Activated naive CD8-positive, alpha-beta T cell treated with anti-CD3 and anti-CD28 coated beads for 36 hours (primary cell): ENCODE measurements around the gene YIPF5. TPM values are rescaled to one million over a fixed set of nuclear protein-coding genes. Genes with fewer than 3 reads are reported as not detected.

Experiments used
- DNase-seq: peaks from one replicate; pipeline ENCODE4 v3.0.0; 2021
- H3K27ac Mint-ChIP-seq: one replicate; pipeline ENCODE4 v1.8.0; 2022; ENCODE audit warnings: mild to moderate bottlenecking, moderate library complexity, mixed read lengths
- H3K27me3 Mint-ChIP-seq: one replicate; pipeline ENCODE4 v1.8.0; 2022; ENCODE audit warnings: mild to moderate bottlenecking, mixed read lengths
- H3K36me3 Mint-ChIP-seq: one replicate; pipeline ENCODE4 v1.8.0; 2021; ENCODE audit warnings: mild to moderate bottlenecking, mixed read lengths
- H3K4me1 Mint-ChIP-seq: one replicate; pipeline ENCODE4 v1.8.0; 2021; ENCODE audit warnings: mixed read lengths
- H3K4me3 Mint-ChIP-seq: one replicate; pipeline ENCODE4 v1.8.0; 2022; ENCODE audit warnings: mild to moderate bottlenecking, moderate library complexity, mixed read lengths
- H3K9me3 Mint-ChIP-seq: one replicate; pipeline ENCODE4 v1.8.0; 2022; ENCODE audit warnings: mixed read lengths
- total RNA-seq, 2 experiments: library from RNA; stranded (reverse); gene quantifications; one replicate each; pipeline ENCODE4 v1.2.3, GENCODE V29; 2021

Gene YIPF5
- 10 to 100 TPM; 38.7 to 39.1 TPM for total RNA-seq

- Mint-ChIP-seq H3K4me3 (peak within 1 kb of the TSS; percentile 92), H3K36me3 (peaks cover 6% of the 10 kb centered on the region), H3K27me3 (no peaks in the 10 kb centered on the region), H3K4me1 (peaks cover 35% of the 10 kb centered on the region), H3K27ac (peak within 1 kb of the TSS; percentile 79), H3K9me3 (peaks cover 1% of the 10 kb centered on the region)
- peak; percentile 96 for DNase-seq
Measured at GRCh38 chr5:144170276-144171024, at the start of gene YIPF5, which contains the start of gene KCTD16. TSS of gene YIPF5 (minus strand) at chr5:144170659. CDS start at chr5:144169955, 704 bp downstream. TSS of gene KCTD16 (plus strand) at chr5:144170873.

DNA sequence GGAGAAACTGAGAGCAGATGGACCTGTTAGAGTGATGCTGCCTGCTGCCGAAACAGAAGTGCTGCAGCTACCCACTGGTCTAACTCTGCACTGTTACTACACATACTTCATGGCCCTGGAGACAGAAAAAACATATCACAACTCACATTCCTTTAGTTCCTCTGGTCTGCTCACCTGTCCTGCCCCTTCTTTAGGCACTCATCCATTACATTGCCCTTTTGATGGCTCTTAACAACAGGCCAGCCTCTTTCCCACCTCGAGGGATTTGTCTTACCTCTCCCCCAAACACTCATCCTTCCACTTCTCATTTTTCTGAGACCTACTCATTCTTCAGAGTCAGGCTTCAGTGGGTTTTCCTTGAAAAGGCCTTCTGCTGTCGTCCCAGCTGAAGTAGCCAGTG lies 49.4 kb upstream of the YIPF5 start:
- Mint-ChIP-seq H3K4me3 (no peak overlapping the region), H3K9me3 (no peaks in the 10 kb centered on the region), H3K36me3 (no peaks in the 10 kb centered on the region), H3K27me3 (peaks cover 4% of the 10 kb centered on the region), H3K27ac (no peak overlapping the region), H3K4me1 (no peaks in the 10 kb centered on the region)
- DNase-seq: no peak

DNA sequence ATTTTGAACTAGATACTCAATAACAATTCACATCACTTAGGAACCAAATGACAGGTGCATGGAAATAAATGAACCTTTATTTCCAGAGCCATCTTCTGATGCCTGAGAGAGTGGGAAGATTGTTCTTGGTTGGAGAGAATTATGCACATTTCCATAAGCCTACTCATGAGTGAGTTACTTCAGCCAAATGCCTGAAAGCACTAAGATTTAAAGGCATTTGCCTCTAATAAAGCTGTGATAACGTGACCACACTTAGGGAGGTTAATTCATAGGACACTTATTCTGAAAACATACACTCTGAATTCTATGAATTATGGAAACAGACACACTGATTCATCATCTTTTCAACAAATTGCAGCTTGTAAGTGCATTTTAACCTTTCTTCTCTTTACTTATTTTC lies 40.2 kb upstream of the YIPF5 start:
- DNase-seq: no peak
- H3K27me3 Mint-ChIP-seq: peaks cover 28% of the 10 kb centered on the region
- no peaks in the 10 kb centered on the region for H3K4me1 Mint-ChIP-seq
- no peak overlapping the region for H3K27ac Mint-ChIP-seq
- H3K9me3 Mint-ChIP-seq: no peaks in the 10 kb centered on the region
- no peak overlapping the region for H3K4me3 Mint-ChIP-seq
- H3K36me3 Mint-ChIP-seq: no peaks in the 10 kb centered on the region

DNA sequence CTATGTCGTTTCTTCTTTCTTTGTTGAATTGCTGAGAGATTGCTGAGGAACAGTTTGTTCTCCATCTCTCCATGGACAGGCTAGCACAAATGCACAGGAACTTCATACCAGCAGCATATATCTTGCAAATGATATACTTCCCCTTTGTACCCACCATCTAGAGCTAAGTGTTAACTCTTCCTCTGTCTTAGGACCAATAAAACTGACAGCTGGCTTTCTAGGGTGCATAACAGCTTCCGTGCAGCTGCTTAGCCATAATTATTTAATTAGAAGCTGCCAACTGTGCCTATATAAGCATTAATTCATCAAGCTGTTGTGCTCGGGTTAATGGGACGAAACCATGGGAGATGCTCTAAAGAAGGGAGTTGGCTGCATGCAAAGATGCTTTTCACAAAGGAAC lies 38.9 kb upstream of the YIPF5 start:
- no peak overlapping the region for H3K27ac Mint-ChIP-seq
- H3K4me1 Mint-ChIP-seq: no peaks in the 10 kb centered on the region
- DNase-seq: no peak
- no peaks in the 10 kb centered on the region for H3K36me3 Mint-ChIP-seq
- no peak overlapping the region for H3K4me3 Mint-ChIP-seq
- peaks cover 39% of the 10 kb centered on the region for H3K27me3 Mint-ChIP-seq
- H3K9me3 Mint-ChIP-seq: no peaks in the 10 kb centered on the region

- Mint-ChIP-seq H3K27ac (no peak overlapping the region), H3K4me1 (no peaks in the 10 kb centered on the region), H3K4me3 (no peak overlapping the region), H3K36me3 (no peaks in the 10 kb centered on the region), H3K9me3 (no peaks in the 10 kb centered on the region), H3K27me3 (peaks cover 43% of the 10 kb centered on the region)
- DNase-seq: no peak
Measured at GRCh38 chr5:144207875-144208444, 37.5 kb upstream of the YIPF5 start.

DNA sequence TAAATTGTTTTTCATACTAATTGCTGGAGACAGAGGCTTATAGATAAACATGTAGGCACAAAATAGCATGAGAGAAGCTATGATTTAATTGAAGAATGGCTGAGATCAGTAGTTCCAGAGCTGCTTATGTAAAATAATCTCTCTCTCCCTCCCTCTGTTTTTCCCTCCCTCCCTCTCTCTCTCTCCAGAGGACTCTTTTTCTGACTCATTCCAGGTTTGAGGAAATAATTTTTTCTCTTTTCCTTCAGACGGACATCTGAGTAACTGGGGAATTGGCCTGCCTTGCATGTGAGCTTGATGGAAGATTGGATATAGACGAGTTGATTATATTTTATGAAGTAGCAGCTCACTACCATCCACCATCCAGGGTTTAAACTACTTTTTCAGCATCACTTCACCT lies 35.7 kb upstream of the YIPF5 start:
- Mint-ChIP-seq H3K4me1 (no peaks in the 10 kb centered on the region), H3K9me3 (no peaks in the 10 kb centered on the region), H3K27ac (no peak overlapping the region), H3K27me3 (peaks cover 50% of the 10 kb centered on the region), H3K4me3 (no peak overlapping the region), H3K36me3 (no peaks in the 10 kb centered on the region)
- no peak for DNase-seq

GRCh38 chr5:144205141-144205551 lies 34.7 kb upstream of the YIPF5 start:
- H3K36me3 Mint-ChIP-seq: no peaks in the 10 kb centered on the region
- no peak overlapping the region for H3K4me3 Mint-ChIP-seq
- no peaks in the 10 kb centered on the region for H3K9me3 Mint-ChIP-seq
- H3K27ac Mint-ChIP-seq: no peak overlapping the region
- H3K4me1 Mint-ChIP-seq: no peaks in the 10 kb centered on the region
- DNase-seq: no peak
- peaks cover 51% of the 10 kb centered on the region for H3K27me3 Mint-ChIP-seq

DNA sequence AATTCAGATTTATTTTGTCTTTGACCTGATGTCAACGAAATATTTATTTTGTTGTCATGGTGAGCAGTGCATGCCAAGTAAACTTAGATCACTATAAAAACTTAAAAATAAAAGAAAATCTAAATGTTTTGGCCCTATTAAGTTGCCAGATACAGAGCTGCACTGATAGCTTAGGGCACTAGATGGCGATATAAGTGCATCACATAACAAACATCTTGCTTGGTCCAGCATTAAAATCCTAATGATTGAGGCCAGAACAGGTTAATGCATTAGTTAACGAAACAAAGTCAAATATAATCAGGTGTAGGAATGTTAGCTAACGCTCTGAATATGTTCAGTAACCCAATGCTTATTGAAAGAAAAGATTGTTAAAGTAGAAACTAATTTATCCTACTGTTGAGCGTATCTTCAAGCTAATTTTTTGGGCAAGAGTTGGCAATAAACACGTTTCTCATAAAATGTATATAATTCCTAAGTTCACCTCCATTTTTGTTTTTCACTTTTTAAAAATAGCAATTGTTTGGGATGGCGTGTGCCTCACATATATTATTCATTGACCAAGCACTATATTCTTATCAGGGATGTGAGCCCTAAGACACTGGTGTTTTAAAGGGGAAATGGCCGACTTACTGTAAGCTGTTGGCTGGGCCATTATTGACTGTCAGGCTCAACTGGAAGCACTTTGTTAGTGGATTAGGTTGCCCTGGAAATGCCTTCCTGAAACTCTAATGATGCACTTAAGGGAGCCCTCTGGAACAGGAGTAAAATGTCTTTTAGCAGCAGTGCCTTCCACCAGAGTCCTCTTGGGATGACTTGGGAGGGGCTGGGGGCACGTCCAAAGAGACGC lies 33.5 kb upstream of the YIPF5 start:
- Mint-ChIP-seq H3K27ac (no peak overlapping the region), H3K27me3 (peaks cover 55% of the 10 kb centered on the region), H3K4me3 (no peak overlapping the region), H3K36me3 (no peaks in the 10 kb centered on the region), H3K4me1 (no peaks in the 10 kb centered on the region), H3K9me3 (no peaks in the 10 kb centered on the region)
- DNase-seq: peak; percentile 6

DNA sequence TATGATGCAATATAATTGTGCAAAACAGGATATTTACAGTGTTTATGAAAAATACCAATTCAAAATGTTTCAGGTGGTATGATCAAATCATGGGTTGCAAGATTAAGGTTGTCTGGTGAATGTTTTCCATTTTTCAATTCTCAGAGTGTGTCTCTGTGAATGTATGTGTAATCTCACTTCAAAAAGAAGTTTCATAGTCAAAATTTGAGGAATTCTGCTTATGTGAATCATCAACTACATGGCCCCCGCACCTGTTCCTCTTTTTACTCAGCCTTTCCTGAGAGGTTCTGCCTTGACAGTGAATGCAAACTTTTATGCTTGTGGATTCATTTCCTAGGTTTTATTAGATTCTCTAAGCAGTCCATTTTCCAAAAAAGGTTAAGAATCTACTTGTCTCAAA lies 32.3 kb upstream of the YIPF5 start:
- Mint-ChIP-seq H3K4me3 (no peak overlapping the region), H3K9me3 (no peaks in the 10 kb centered on the region), H3K4me1 (peaks cover 2% of the 10 kb centered on the region), H3K27me3 (peaks cover 55% of the 10 kb centered on the region), H3K36me3 (no peaks in the 10 kb centered on the region), H3K27ac (no peak overlapping the region)
- DNase-seq: no peak

DNA sequence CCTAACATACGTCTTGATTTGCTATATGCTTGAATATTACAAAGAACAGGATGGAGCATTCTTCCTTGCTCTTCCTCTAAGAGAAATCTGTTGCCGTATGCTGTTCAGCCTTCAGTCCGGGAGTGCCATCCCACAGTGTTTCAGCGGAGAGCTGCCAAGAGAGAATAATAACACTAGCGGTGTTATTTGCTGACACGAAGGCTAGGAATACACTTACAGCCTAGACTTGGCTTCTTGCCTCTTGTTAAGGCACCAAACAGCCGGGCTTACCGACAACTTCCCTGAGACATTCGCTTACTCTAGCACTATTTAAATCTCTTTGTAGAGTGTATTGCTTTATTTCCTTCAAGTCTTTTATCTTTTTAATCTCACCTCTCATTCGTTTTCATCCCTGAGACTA lies 31.6 kb upstream of the YIPF5 start:
- Mint-ChIP-seq H3K4me3 (no peak overlapping the region), H3K27me3 (peaks cover 49% of the 10 kb centered on the region), H3K27ac (no peak overlapping the region), H3K9me3 (no peaks in the 10 kb centered on the region), H3K36me3 (no peaks in the 10 kb centered on the region), H3K4me1 (peaks cover 2% of the 10 kb centered on the region)
- DNase-seq: no peak

- peaks cover 45% of the 10 kb centered on the region for H3K27me3 Mint-ChIP-seq
- no peak for DNase-seq
- H3K27ac Mint-ChIP-seq: no peak overlapping the region
- H3K4me3 Mint-ChIP-seq: no peak overlapping the region
- H3K36me3 Mint-ChIP-seq: no peaks in the 10 kb centered on the region
- H3K9me3 Mint-ChIP-seq: no peaks in the 10 kb centered on the region
- H3K4me1 Mint-ChIP-seq: peaks cover 2% of the 10 kb centered on the region
Measured at GRCh38 chr5:144201588-144201987, 31.1 kb upstream of the YIPF5 start.

DNA sequence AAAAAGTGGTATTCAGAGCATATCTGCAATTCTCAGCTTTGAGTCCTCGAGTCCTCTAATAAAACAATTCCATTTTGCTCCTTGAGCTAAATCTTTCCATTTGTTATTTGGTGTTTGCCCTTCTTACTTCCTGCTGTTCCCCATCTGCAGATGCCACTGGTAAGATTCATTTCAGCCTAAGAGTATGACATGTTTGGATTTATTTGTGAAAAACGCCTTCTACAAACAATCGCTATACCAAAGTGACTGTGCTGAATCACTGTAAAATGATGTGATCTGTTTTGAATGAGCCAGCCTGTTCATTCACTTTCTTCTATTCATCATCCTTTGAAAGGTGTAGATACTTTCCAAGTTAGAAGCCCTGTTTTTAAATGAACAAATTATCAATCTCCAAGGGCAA lies 27.9 kb upstream of the YIPF5 start:
- H3K27ac Mint-ChIP-seq: no peak overlapping the region
- H3K27me3 Mint-ChIP-seq: peaks cover 16% of the 10 kb centered on the region
- no peaks in the 10 kb centered on the region for H3K9me3 Mint-ChIP-seq
- H3K36me3 Mint-ChIP-seq: no peaks in the 10 kb centered on the region
- H3K4me1 Mint-ChIP-seq: peaks cover 2% of the 10 kb centered on the region
- no peak overlapping the region for H3K4me3 Mint-ChIP-seq
- DNase-seq: no peak

GRCh38 chr5:144196612-144197011 lies 26.2 kb upstream of the YIPF5 start:
- Mint-ChIP-seq H3K4me3 (no peak overlapping the region), H3K4me1 (peaks cover 3% of the 10 kb centered on the region), H3K36me3 (no peaks in the 10 kb centered on the region), H3K9me3 (no peaks in the 10 kb centered on the region), H3K27ac (no peak overlapping the region), H3K27me3 (peaks cover 9% of the 10 kb centered on the region)
- DNase-seq: no peak

DNA sequence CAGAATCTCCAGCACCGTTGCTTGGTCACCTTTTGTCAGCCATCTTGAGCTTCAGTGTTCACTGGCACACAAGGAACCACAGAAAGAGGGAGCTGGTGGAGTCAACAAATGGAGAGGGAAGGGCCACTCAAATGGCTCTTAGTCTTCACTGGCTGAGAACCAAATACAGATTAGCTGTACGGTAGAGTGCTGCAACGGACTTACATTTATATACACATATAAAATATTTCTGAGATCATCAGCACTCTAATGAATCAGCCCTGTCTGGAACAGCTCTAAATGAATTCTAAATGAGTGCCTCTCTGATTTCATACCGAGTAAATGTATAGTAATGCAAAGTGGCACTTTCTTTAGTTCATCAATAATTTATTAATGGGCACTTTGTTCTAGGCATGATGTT lies 25.0 kb upstream of the YIPF5 start:
- Mint-ChIP-seq H3K4me3 (no peak overlapping the region), H3K4me1 (peaks cover 14% of the 10 kb centered on the region), H3K27ac (no peak overlapping the region), H3K27me3 (peaks cover 4% of the 10 kb centered on the region), H3K9me3 (no peaks in the 10 kb centered on the region), H3K36me3 (no peaks in the 10 kb centered on the region)
- DNase-seq: no peak

DNA sequence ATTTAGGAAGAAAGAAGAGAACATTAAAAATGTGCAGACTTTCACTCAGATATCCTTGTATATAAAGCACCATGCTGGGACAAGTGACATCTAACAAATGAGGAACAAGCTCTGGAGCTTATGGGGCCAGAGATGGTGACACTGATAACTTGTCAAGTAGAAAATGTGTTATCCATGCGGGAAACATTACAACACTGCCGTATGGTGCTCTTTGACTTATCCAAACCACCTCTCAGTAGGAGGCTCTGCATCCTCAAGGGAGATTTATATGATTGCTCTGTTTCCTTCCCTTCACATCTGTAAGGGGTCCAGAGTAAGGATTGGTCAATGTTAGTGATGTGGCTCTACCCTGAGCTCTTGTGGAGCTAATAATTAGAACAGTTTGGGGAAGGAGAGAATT lies 23.7 kb upstream of the YIPF5 start:
- peaks cover 2% of the 10 kb centered on the region for H3K27me3 Mint-ChIP-seq
- H3K9me3 Mint-ChIP-seq: no peaks in the 10 kb centered on the region
- peaks cover 23% of the 10 kb centered on the region for H3K4me1 Mint-ChIP-seq
- H3K4me3 Mint-ChIP-seq: no peak overlapping the region
- no peak overlapping the region for H3K27ac Mint-ChIP-seq
- peaks cover 1% of the 10 kb centered on the region for H3K36me3 Mint-ChIP-seq
- no peak for DNase-seq
